ENCODE measurements around the gene DESI2.
"Not testable (repeated sequence)": the region's sequence is repeated elsewhere in the genome, so short reads cannot be mapped to it uniquely, and the experiment has no call there.

Gene DESI2

DNA sequence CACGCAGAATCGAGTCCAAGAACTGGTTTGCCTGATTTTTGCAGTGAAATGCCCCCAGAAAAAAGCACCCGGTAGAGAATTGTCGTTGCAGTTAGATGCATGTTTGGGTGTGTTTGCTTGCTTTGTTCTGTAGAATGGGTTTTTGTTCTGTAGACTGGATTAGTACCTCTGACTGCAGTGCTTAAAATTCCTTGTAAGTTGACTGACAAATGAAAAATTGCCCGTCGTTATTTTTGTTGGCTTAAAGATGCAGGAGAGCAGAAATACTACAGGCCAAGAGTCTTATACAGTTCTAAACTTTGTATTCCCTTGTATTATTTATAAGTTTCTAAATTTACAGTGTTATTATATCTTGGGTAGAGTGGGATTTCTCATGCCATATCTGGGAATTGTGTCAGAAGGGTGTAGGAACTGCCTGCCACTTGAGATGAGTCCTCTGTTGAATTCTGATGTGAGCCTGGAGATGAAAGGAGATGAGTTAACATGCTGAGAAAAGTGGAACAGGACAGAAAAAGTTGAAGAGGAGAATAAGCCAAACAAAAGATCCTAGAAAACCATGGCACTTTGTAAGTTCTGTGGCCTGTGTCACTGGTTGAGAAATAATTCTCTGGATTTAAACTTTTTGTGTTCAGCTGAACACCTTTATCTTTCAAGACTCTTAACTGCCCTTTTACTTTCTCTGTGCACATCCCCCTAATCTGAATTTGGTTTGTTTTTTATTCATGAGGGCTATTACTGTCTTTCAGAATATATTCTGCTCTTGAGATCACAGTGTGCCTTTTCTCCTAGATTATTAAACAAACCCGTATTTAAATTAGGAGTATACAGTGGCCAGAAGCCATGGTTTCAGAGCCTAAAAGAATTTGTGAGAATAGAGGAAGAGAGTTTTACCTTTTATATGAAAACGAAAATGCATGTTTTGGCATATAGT is 1.4 kb downstream of the DESI2 start:
- DNase-seq (ENCODE audit: low spot score) = peak; percentile 7

DNA sequence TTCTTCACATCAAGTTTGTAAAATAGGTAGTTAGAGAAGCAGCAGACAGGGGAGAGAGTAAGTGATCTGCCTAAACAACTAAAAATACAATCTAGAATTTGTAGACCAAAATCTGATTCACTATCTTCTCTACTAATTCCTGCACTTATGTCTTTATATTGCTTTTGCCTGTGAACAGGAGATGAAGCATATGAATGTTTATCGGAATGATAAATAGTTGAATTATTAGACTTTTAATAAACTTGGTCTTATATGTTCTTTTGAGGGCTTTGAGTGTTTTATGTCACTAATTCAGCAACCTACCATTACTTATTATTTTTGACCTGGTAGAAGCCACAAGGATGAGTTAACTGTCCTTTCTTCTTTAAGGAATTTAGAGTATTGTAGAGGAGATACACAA is 2.3 kb downstream of the DESI2 start:
- no peak for DNase-seq (ENCODE audit: low spot score)

DNA sequence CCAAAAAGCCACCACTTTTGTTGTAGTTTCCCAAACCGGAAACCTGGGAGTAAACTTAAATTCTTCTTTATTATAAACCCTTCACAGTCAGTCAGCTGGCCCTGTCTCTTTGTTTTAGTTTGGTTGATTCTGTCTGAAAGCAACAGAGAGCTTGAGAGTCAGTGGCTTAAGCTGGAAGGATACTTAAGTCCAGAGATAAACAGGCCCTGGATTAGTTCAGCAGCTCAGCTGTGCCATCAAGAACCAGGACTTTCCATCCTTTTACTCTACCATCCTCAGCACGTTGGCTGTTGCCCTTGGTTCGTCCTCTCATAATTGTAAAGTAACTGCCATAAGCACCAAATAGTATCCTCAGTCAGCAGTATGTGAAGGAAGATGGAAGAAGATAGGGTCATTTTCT is 4.5 kb downstream of the DESI2 start:
- DNase-seq (ENCODE audit: low spot score) = no peak

DNA sequence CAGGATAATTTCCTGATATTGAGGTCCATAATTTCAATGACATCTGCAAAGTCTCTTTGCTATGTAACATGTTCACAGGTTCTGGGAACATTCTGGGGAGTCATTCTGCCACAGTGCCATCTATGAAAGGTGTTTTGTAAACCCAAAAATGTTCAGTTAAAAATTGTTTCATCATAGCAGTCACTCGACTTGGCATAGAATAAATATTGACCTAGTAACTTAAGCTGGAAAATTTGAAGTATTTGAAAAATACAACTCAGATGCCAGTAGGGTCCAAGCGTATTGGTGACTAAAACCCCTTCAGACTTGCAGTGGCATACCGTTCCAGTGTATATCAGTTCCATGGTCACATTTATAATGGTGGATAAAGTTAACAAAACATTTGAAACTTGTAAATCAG is 6.8 kb downstream of the DESI2 start:
- DNase-seq (ENCODE audit: low spot score) = no peak

DNA sequence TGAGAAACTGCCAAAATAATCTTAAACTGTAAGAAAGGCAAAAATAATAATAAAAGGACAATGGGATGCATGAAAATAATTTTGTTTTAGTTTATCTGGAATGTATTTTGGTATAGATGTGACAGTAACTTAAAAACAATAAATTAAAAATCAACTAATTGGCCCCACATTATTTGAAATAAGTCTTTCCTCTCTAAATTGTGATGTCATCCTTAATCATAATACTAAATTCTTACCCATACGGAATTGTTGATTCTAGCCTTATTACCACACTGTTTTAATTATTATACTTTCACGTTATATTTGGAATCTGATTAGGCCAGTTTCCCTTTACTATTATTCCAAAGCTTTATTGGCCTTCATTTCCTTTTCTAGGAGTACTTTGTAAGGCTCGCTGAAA is 7.7 kb downstream of the DESI2 start:
- no peak for DNase-seq (ENCODE audit: low spot score)

DNA sequence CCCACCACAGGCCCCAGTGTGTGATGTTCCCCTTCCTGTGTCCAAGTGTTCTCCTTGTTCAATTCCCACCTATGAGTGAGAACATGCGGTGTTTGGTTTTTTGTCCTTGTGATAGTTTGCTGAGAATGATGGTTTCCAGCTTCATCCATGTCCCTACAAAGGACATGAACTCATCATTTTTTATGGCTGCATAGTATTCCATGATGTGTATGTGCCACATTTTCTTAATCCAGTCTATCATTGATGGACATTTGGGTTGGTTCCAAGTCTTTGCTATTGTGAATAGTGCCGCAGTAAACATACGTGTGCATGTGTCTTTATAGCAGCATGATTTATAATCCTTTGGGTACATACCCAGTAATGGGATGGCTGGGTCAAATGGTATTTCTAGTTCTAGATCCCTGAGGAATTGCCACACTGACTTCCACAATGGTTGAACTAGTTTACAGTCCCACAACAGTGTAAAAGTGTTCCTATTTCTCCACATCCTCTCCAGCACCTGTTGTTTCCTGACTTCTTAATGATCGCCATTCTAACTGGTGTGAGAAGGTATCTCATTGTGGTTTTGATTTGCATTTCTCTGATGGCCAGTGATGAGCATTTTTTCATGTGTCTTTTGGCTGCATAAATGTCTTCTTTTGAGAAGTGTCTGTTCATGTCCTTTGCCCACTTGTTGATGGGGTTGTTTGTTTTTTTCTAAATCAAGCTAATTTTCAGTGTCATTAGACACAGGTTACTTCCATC is 8.8 kb downstream of the DESI2 start:
- DNase-seq (ENCODE audit: low spot score) = not testable (repeated sequence)

DNA sequence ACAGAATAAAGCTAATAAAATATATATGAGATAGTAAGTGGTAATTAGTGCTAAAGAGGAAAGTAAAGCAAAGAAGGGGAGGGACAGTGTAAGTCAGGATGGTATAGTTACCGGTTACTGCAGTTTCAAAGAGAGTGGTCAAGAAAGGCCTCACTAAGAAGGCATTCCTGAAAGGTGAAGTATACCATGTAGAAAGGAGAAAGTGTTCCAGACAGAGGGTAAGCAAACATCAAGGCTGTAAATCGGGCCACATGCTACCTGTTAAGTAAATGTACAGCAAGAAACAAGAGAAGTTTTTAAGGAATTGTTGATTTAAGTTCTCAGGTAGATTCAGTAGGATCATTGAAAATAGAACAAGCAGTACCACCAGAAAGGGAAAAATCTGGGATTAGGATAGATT is 9.7 kb downstream of the DESI2 start:
- DNase-seq (ENCODE audit: low spot score) = no peak

DNA sequence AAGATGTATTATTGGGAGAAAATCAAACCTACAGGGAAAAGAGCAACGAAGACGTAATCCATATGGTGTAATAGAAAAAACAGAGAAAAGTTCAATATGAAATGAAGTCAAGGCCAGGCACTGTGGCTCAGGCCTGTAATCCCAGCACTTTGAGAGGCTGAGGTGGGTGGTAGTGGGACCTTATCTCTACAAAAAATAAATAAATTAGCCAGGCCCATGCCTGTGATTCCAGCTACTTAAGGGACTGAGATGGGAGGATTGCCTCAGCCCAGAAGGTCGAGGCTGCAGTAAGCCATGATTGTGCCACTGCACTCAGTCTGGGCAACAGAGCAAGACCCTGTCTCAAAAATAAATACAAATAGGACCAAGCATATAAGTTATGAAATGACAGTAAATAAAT is 11.4 kb downstream of the DESI2 start:
- no peak for DNase-seq (ENCODE audit: low spot score)

DNA sequence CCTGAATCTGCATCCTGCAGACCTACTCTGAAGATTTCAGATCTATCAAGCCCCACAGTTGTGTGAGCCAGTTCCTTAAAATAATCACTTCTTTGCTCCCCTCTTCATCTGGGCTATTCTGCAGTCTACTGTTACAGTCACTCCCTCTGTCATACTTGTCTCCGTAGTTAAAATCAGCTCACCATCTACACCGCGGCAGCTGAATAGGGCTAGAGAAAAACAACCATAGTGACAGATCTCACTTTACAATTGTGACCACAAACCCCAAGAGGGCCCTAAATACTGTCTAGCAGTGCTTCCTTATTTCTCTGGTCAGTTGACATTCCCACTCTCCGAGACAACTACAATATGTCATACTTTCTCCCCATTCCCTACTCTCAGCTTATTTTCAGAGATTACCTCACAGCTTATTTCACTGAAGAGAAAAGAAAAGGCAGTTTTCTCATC is 12.9 kb downstream of the DESI2 start:
- no peak for DNase-seq (ENCODE audit: low spot score)

DNA sequence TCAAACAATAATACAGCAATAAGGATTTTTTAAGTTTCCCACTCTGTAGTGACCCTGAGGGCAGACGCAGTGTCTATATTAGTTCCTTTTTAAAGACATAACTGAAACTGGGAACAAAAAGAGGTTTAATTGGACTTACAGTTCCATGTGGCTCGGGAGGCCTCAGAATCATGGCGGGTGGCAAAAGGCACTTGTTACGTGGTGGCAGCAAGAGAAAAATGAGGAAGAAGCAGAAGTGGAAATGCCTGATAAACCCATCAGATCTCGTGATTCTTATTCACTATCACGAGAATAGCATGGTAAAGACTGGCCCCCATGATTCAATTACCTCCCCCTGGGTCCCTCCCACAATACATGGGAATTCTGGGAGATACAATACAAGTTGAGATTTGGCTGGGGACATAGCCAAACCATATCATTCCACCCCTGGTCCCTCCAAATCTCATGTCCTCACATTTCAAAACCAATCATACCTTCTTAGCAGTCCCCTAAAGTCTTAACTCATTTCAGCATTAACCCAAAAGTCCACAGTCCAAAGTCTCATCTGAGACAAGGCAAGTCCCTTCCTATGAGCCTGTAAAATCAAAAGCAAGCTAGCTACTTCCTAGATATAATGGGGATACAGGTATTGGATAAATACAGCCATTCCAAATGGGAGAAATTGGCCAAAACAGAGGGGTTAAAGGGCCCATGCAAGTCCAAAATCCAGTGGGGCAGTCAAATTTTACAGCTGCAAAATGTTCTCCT is 13.9 kb downstream of the DESI2 start:
- DNase-seq (ENCODE audit: low spot score) = not testable (repeated sequence)

DNA sequence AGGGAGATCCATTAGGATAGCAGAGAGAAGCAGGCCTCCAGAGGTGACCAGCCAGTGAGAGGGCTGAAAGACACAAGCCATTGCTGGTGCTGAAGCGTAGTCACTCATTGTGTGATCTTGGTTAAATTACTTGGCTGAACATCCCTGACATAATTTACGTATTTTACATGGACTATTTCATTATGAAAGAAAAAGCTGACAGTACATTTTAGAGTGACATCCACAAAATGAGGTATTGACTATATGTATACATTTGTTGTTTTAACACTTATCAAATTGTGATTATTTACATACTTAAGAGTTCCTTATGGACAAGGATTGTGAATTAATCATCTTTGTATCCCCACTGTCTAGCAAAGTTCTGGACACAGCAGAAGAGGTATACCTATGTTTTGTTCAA is 14.9 kb downstream of the DESI2 start:
- DNase-seq (ENCODE audit: low spot score) = no peak

DNA sequence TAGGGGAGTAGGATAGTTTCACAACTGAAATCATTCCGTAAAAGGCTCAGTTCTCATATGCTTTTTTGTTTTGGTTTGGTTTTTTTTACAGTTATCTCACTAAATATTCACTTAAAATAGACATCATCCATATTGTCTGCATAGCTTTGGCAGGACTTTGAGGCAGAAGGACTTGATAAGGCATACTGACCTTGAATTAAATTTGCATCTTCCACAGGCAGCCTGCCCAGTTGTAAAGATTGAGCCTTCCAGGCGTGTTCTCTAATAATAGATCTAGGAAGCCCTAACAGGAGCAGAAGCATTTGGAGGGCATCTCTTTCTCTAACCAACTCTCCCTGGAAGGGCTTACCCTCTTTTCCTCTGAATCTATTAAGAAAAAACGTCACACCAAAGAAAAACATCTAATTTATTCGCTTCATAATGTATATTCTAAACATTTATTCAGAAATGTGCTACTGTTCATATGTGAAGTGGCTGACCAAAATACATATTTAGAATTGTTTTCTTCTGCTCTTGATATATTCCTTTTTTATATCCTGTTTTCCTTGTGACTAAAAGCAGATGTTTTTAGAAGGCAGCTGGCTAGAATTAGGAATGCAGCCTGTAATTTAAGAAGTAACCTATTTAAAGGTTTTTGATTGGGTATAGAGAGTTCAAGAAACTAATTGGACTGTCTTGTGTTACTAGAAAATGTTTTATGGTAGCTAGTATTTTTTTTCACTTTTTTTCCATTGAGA is 20.2 kb downstream of the DESI2 start:
- DNase-seq (ENCODE audit: low spot score) = no peak

DNA sequence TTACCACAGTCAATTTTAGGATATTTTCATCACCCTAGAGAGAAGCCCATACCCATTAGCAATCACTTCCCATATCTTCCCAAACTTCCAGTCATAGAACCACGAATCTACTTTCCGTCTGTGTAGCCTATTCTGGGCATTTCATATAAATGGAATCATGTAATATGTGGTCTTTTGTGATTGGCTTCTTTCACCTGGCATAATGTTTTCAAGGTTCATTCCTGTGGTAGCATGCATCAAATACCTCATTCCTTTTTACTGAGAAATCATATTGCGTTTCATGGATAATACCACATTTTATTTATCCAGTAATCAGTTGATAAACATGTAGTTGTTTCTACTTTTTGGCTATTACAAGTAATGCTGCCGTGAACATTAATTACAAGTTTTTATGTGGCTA is 21.5 kb downstream of the DESI2 start:
- no peak for DNase-seq (ENCODE audit: low spot score)

DNA sequence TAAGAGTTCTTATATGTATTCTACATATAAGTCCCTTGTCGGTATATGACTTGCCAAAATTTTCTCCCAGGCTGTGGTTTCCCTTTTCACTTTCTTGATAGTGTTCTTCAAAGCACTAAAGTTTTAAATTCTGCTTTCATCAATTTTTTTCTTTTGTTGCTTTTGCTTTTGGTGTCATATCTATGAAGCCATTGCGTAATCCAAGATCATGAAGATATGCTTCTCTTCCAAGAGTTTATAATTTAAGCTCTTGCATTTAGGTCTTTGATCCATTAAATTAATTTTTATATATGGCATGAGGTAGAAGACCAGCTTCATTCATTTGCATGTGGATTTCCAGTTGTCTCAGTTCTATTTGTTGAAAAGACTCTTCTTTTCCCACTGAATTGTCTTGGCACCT is 22.2 kb downstream of the DESI2 start:
- DNase-seq (ENCODE audit: low spot score) = no peak

DNA sequence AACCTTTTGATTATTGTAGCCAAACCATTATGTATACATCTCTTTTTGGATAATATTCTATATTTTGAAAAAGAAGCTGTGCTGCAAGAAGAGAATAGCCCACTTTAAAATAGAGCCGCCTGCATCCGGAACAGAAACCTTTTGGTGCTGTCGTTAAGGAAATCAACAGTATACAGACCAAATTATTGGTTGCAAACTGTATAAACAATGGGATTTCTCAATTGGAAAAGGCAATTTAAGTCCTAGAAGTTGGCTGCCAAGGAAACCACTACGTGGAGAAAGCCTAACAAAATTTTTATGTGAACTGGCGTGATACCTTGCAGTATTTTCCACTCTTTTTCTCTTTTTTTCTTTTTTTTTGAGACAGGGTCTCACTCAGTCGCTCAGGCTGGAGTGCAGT is 25.8 kb downstream of the DESI2 start:
- no peak for DNase-seq (ENCODE audit: low spot score)

DNA sequence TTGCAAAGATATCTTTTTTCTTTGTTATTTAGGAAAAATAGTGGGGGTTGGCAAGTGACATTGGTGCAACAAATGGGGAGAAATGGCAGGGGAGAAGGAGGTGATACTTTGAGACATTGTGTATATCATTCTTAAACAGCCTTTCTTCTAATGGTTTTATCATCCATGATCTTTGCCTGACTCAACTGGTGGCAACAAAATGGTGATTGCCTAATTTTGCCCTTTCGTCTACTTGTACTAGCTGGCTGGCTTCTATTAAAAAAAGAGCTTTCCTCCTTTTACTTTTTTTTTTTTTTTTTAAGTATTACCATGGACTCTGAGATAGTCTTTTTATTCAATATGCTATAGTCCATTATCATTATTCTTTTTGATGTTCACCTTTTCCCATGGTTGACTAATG is 27.7 kb downstream of the DESI2 start:
- DNase-seq (ENCODE audit: low spot score) = no peak

DNA sequence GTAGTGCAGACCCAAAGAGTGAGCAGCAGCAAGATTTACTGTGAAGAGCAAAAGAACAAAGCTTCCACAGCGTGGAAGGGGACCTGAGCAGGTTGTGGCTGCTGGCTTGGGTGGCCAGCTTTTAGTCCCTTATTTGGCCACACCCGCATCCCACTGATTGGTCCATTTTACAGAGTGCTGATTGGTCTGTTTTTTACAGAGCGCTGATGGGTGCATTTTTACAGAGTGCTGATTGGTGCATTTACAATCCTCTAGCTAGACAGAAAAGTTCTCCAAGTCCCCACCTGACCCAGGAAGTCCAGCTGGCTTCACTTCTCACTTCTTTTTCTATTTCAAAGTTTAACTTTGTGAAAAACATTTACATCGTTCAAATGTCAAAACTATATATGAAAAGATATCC is 29.2 kb downstream of the DESI2 start:
- not testable (repeated sequence) for DNase-seq (ENCODE audit: low spot score)

DNA sequence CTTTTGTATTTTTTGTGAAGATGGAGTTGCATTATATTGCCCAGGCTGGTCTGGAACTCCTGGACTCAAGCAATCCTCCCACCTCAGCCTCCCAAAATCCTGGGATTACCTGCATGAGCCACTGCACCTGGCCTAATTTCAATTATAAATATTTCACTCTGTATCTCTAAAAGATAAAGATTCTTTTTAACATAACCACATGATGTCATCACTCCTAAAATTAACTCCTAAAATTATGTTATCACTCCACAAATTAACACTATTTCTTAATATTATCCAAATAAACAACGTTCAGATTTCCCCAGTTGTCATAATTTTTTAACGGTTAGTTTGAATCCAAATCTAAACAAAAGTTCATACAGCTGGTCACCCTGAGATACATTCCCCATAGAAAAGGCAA is 43.0 kb downstream of the DESI2 start:
- DNase-seq (ENCODE audit: low spot score) = no peak

DNA sequence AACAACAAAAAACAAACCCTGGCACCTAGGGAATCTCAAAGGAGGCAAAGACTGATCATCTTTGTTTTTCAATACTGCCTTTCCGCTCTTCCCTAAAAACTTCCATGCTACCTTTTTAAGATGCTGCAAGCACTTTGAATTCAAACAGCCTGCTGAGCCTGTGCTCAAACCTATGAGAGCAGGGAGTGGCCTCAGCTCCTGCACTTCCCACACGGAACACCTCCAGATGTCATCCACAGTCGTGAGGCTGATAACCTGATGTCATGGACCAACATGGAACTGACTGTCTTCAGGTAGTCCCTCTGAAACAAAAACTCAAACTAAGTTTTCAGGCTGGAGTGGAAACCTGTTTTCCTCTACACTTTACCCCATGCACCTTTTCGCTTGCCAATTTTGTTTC is 46.8 kb downstream of the DESI2 start:
- no peak for DNase-seq (ENCODE audit: low spot score)

DNA sequence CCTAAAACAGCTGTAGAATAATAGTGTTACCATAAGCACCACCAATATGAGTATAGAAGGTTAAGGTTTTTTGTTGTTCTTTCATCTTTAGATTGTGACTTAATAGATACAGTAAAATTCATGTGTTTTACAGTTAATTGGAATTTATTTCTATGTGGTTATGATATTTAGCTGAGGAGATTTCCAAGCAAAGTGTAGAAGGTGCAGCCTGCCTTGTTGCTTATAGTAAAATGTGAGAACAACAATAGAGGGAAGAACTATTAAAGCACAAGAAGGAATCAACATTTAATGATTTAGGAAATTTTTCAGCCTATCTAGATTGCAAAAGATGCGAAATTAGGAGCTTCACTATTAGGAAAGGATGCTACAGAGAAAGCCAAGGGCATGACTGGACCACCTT is 47.9 kb downstream of the DESI2 start:
- DNase-seq (ENCODE audit: low spot score) = no peak

DNA sequence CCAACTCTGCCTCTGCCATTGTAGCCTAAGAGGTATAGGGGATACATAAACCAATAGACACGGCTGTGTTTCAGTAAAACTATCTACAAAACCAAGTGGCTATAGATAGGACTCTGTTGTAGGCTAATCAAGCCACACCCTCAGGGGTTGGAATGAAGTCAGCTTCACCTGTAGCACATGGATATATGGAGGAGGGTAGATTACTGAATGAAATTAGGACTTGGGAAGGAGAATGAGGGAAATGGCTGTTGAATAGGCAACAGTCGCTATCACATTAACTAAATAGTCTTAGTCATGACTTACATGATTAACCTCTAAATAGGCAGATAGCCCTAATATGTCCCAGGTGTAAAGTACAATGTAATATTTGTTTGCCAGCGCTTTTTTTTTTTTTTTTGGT is 49.7 kb downstream of the DESI2 start:
- no peak for DNase-seq (ENCODE audit: low spot score)

DNA sequence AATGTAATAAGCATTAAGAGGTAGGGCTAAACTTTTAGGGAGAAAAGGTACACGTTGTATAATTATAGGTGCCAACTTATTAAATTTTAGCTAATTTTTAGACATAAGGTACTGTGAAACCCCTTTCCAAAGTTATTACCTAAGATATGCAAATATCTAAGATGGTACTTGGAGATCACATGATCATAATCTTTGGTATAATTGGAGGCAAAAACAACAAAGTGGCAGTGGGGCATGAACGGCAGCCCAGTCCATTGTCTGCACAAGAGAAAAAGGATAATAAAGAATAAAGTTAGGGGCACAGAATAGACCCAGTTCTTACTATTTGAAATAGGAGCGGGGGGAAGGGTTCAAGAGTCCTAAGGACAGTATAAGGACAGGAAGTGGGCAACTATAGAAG is 51.2 kb downstream of the DESI2 start:
- DNase-seq (ENCODE audit: low spot score) = no peak

Data from kidney capillary endothelial cell (primary cell).